H1 (cell line): ENCODE data around the gene MRS2. TPM values are rescaled to one million over a fixed set of nuclear protein-coding genes. Genes with fewer than 3 reads are reported as not detected.

Source experiments
- CTBP2 ChIP-seq: IDR thresholded peaks from 2 replicates; pipeline ENCODE4 v1.7.0; 2011; ENCODE audit warnings: borderline replicate concordance, mild to moderate bottlenecking, moderate library complexity, mixed read lengths, low read length; ENCODE audit not compliant: insufficient read depth, insufficient read length
- polyA plus RNA-seq, 7 experiments: library from polyadenylated mRNA; depleted of rRNA in 3 of 7; stranded (reverse) in 5 of 7; unstranded in 2 of 7; fragments of >200 nt in 5 of 7; fragments of 200-250 nt in 2 of 7; gene quantifications; 1 replicate in 5 of 7; 2 replicates in 1 of 7; 4 replicates in 1 of 7; pipeline versions ENCODE4 v1.2.1 to v1.2.3, GENCODE V29; 2011 to 2013; ENCODE audit warnings: missing spikeins in 2 of 7, mixed read lengths in 2 of 7
- total RNA-seq: library from RNA; stranded (reverse); fragmentation: NEBNext Ultra II Directional; extraction: Animal tissue kit (Norgen Biotek cat#: 25700); gene quantifications from 2 replicates; pipeline ENCODE4 v1.2.1, GENCODE V29; 2021

MRS2 gene
- total and polyA plus RNA-seq, 2 of the 8 experiments (the other 6 are each of a cell fraction or from before 2014, with no cell fraction given): 51.2 to 67.5 TPM

GRCh38 chr6:24396824-24397223 lies 5.9 kb upstream of the MRS2 start (continued):
- TF ChIP-seq CTBP2: no peak
